Right renal cortex interstitium (tissue), 3 donors: ENCODE results near the gene TRPM3. TPM values are rescaled to one million over a fixed set of nuclear protein-coding genes. Genes with fewer than 3 reads are reported as not detected.

Experiments used
- DNase-seq, 3 donors: peaks; one replicate each; pipeline ENCODE4 v3.0.0-alpha.2; 2013; ENCODE audit warnings: low read depth in 3 of 3, low spot score in 2 of 3
- polyA plus RNA-seq, 3 donors: library from polyadenylated mRNA; unstranded; fragments of 120-200 nt; gene quantifications; one replicate each; pipeline ENCODE4 v1.2.1, GENCODE V29; 2013; ENCODE audit not compliant: insufficient read length in 3 of 3

Gene TRPM3
- polyA plus RNA-seq, 3 donors: 13.0 to 16.3 (median 15.9) TPM

DNA sequence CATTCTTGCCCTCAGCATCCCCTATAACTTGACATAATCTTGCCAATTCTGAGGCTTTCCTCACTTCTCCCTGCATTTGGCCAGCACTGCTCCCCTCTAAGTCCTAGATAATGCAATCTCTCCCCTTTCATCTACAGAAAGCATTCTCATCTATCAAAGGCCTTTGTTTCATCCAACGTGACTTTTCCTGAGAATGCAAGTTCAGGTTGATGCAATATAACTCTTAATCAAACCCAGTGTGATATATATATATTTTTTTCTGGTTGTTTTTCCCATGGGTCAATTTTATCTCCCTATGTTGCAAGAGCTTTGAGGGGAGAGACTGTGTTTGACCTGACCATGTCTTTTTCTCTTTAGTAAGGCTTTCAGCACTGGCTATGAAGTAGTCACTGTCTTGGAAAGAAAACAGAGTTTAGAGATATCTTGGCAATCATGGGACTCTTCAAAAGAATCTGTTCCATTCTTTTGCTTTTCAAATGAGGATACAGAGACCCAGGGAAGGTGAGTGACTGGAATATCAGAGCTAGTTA, 268.6 kb downstream of the TRPM3 start:
- DNase-seq: no peak

DNA sequence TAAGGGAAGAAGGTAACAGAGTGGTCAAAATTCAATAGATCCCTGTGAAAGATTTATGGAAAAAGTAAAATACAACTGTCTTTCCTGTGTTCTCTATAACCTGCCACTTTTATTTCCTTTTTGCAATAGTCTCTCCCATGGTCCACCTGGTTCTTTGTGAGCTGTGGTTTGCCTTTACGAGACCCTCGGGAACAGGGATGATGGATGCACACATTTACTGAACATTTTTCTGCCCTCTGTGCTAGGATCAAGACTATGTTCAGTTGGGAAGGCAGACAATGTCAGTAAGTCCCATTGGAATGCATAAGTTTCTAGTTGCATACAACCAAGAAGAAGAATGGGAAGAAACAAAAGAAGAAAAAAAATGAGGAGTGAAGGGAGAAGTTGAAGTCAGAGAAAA, 281.2 kb downstream of the TRPM3 start:
- no peak for DNase-seq

DNA sequence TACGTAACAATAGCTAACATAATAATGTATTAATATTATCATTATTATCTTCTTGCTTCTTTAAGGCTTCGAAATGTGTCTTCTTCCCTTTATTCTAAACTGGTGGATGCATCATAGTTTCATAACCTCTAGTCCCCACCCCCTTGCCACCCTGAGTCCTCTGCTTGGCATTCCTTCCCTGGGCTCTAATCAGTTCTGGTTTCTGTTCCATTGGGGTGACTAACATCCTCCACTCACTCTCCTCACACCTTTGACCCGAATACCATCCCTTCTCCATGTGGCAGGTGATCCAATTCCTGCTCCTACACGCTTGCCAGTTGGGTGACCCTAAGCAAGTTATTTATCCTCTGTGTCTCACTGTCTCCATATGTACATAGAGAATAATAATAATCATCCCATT, 286.1 kb downstream of the TRPM3 start:
- DNase-seq: no peak

DNA sequence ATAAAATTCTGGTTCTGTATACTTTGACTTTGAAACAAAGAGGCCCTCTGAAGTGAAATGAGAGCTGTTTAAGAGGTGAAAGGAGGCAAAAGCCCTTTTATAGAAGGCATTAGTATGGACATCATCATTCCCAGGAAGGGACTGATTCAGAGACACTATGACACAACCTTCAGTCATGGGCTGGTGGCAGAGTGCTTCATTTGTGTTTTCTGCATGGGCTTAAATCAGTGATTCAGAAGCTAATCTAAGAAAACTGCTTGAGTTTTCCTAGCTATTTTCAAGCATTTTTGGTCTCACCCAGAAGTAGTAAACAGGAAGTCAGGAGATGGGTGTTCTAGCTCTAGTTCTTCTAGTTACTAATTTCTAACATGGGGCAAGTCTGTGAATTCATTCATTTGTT, 288.9 kb downstream of the TRPM3 start:
- no peak for DNase-seq

DNA sequence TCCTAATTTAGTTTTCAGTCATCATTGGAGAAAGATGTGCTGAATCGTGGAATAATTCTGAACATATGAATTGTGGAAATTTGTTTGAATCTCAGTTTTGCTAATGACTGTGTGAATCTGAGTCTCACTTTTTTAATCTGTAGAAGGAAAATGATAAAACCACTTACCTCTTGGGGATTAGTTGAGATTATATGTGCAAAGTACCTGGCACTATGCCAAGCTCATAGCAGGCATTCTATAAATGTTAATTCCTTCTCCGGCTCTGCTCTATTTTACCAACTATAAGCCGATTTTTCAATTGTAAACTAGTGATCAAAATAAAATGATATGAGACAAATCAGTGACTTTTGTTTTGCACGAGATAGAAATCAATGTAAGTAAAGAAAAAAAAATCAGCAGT, 290.8 kb downstream of the TRPM3 start:
- DNase-seq: no peak

DNA sequence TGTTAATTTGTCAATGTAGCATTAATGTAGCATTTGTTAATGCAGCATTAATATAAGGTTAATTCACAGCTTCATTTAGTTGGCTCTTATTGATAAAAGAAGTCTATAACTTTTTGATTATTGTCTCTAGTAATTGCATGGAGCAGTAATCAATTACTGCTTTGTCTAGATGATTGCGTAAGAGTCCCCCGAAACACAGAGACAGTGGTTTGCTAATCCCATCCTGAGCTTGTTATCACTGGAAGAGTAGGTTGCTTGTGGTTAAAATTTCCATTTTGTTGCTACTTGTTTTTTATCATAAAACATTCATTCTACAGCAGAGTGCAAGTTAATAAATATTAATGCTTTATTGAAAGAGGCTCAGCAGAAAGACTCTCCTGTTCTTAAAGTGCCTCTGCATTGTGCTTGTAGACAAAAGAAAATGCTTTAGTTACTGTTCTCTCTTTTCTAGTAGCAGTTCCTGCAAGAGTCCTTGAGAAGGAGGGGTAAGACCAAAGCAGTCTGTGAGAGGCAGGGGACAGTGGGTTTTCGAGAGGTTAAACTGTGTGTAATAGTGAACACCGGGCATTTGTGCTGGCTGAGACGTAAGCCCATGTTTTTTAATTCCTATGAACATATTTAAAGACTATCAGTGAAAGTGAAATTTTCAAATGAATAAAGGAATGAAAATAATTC, 291.7 kb downstream of the TRPM3 start:
- no peak for DNase-seq

DNA sequence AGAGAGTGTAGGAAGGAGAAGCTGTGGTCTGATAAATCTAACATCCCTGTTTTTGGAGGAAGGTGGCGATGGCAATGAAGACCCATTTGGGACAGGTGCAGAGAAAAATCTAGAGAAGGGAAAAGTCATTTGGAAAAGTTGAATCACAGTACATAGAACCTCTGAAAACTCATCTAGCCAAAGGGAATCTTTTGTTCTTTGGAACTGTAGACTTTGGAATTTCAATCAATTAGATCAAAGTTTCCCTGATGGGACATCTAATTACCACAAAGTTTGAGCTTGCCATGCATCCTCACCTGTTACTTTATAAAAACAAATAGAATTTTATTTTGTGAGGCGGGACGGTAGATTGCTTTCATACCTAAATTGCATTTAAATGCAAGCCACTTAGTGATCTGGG, 294.9 kb downstream of the TRPM3 start:
- no peak for DNase-seq

GRCh38 chr9:70823284-70823683, 298.1 kb downstream of the TRPM3 start:
- no peak for DNase-seq

- DNase-seq: no peak
These were observed 304.1 kb downstream of the TRPM3 start for GRCh38 chr9:70817311-70817710.

DNA sequence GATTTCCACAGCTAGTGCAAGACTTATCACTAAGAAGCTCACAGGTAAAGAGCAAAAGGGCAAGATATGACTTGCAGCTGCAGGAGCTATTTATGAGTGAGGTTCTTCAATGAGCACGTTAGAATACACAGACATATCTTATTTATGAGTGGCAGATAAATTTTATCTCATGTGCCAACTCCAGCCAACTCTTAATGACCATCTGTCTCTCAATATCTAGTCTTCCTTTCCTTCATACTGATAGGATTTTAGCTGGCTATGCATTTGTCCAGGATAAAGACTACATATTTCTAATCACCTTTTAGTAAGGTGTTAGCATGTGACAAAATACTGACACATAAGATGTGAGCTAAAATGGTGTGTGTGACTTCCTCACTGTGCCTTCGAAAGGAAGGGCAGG, 304.5 kb downstream of the TRPM3 start:
- no peak for DNase-seq

GRCh38 chr9:70816316-70816715, 305.1 kb downstream of the TRPM3 start:
- DNase-seq: no peak

- no peak for DNase-seq
These were observed 306.8 kb downstream of the TRPM3 start for GRCh38 chr9:70814597-70814996.

DNA sequence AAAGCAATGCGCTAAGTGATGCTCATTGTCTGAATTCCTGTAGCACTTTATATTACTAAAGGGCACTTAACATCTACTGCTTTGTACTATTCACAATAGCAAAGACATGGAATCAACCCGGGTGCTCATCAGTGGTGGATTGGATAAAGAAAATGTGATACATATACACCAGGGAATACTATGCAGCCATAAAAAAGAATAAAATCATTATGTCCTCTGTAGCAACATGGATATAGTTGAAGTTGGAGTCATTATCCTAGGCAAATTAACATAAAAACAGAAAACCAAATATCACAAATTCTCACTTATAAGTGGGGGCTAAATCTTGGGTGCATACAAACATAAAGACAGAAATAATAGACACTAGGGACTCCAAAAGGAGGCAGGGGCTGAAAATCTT, 308.3 kb downstream of the TRPM3 start:
- no peak for DNase-seq

- no peak for DNase-seq
These were observed 309.8 kb downstream of the TRPM3 start for GRCh38 chr9:70811638-70812037.

DNA sequence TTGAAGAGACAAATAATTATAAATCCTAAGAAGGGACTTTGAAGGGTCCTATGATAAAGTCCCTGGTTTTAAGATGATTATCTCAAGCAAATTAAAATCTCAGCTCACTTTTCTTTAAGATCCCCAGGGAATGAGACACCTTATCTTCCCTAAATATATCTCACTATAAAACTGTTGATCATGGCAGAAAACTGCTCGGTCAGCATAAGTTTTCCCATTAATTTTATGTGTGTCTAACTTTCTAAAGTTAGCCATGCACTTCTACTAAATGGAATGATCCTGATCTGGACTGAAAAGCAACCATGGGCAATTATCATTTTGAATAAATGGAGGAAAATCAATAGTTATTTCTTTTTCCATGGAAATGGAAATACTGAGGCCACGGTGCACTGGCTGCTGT, 314.5 kb downstream of the TRPM3 start:
- no peak for DNase-seq

GRCh38 chr9:70805949-70806348, 315.5 kb downstream of the TRPM3 start:
- no peak for DNase-seq

GRCh38 chr9:70802758-70803436, 318.5 kb downstream of the TRPM3 start:
- no peak for DNase-seq

DNA sequence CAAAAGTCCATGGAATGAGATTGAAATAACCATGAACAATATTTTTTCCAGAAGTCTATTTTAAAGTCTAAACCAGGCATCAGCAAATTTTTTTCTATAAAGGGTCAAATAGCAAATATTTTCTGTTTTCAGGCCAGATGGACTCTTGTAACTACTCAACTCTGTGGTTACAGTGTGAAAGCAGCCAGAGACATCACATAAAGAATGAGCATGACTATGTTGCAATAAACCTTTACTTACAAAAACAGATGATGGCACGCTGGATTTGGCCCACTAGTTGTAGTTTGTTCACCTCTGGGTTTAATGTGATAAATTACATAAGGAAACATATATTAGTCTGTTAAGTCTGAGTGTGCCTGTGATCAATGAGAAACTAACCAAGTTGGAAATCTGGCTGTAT, 319.2 kb downstream of the TRPM3 start:
- no peak for DNase-seq

- peak in 1 of 3 donors; percentile 39 for DNase-seq
These were observed 320.1 kb downstream of the TRPM3 start for GRCh38 chr9:70801181-70801829.

GRCh38 chr9:70798018-70798417, 323.4 kb downstream of the TRPM3 start:
- no peak for DNase-seq

GRCh38 chr9:70795841-70796240, 325.6 kb downstream of the TRPM3 start:
- DNase-seq: no peak

GRCh38 chr9:70792796-70793195, 328.6 kb downstream of the TRPM3 start:
- DNase-seq: no peak
